Spleen (tissue), 11 donors: ENCODE data around the gene CCDC81. TPM values are rescaled to one million over a fixed set of nuclear protein-coding genes. Genes with fewer than 3 reads are reported as not detected.

Experiments
- DNase-seq: peaks from one replicate; pipeline ENCODE4 v3.0.0-alpha.2; 2020
- H3K27ac ChIP-seq, 8 donors: fragments of 200-600 bp; sonication (generic) in 7 of 8; 1 replicate in 4 of 8; 2 replicates in 4 of 8; pipeline versions ENCODE4 v1.5.0 to v1.8.0; 2016 to 2021; ENCODE audit warnings: inconsistent platforms in 4 of 8, mild to moderate bottlenecking in 4 of 8, moderate library complexity in 1 of 8
- H3K27me3 ChIP-seq, 7 donors: fragments of 200-600 bp; sonication (generic) in 6 of 7; replicated peaks in 1 of 7; 1 replicate in 4 of 7; 2 replicates in 3 of 7; pipeline versions ENCODE4 v1.5.0 to v1.8.0; 2016 to 2021; ENCODE audit warnings: inconsistent platforms in 3 of 7, mild to moderate bottlenecking in 1 of 7
- H3K36me3 ChIP-seq, 6 donors: fragments of 200-600 bp; sonication (generic) in 5 of 6; 1 replicate in 4 of 6; 2 replicates in 2 of 6; pipeline versions ENCODE4 v1.5.0 to v1.8.0; 2016 to 2021; ENCODE audit warnings: inconsistent platforms in 2 of 6
- H3K4me1 ChIP-seq, 6 donors: fragments of 200-600 bp; sonication (generic) in 5 of 6; 1 replicate in 3 of 6; 2 replicates in 3 of 6; pipeline versions ENCODE4 v1.5.0 to v1.8.0; 2016 to 2021; ENCODE audit warnings: inconsistent platforms in 3 of 6
- H3K4me3 ChIP-seq, 8 donors: fragments of 200-600 bp; sonication (generic) in 7 of 8; 1 replicate in 4 of 8; 2 replicates in 4 of 8; pipeline versions ENCODE4 v1.5.0 to v1.8.0; 2016 to 2021; ENCODE audit warnings: inconsistent platforms in 4 of 8, mild to moderate bottlenecking in 4 of 8, moderate library complexity in 2 of 8
- H3K9me3 ChIP-seq, 8 donors: fragments of 200-600 bp; sonication (generic) in 7 of 8; 1 replicate in 4 of 8; 2 replicates in 4 of 8; pipeline versions ENCODE4 v1.5.0 to v1.8.0; 2016 to 2021; ENCODE audit warnings: inconsistent platforms in 4 of 8
- POLR2A ChIP-seq, 3 donors: fragments of 450-650 bp; IDR thresholded peaks; one replicate each; pipeline ENCODE4 v1.5.1; 2017; ENCODE audit warnings: antibody characterized with exemption in 3 of 3, mild to moderate bottlenecking in 1 of 3
- POLR2AphosphoS5 ChIP-seq, 3 donors: sonication (generic); formaldehyde crosslinking; IDR thresholded peaks; one replicate each; pipeline ENCODE4 v1.5.1; 2017; ENCODE audit warnings: antibody characterized with exemption in 3 of 3
- WGBS, 5 donors: extraction: QIAGEN DNeasy Blood & Tissue Kit in 3 of 5; methylation state at CpG; one replicate each; pipeline versions ENCODE4 v1.1.5 to v1.1.7; 2013 to 2018; 5-methylcytosine and 5-hydroxymethylcytosine counted together
- intact Hi-C: fragments of 100-400 bp; cut with DNase I; formaldehyde crosslinking; loops from one replicate; pipeline ENCODE4 v1.15.0; 2023; ENCODE audit warnings: low total_unique reads
- polyA plus RNA-seq, 3 donors: library from polyadenylated mRNA; stranded (reverse); fragments of 200-250 nt; gene quantifications; one replicate each; pipeline ENCODE4 v1.2.1, GENCODE V29; 2013
- total RNA-seq, 7 donors: library from RNA; depleted of rRNA in 3 of 7; stranded (reverse); fragments of >200 nt in 3 of 7; fragmentation: NEBNext Ultra II Directional in 4 of 7; extraction: Animal tissue kit (Norgen Biotek cat#: 25700) in 4 of 7; gene quantifications; one replicate each; pipeline versions ENCODE4 v1.1.0 to v1.2.1, GENCODE V29; 2016 to 2021
- TF ChIP-seq, protein P1 (sequence below), 11 experiments: fragments of 200-600 bp in 7 of 11; fragments of 450-650 bp in 4 of 11; sonication (generic) in 4 of 11; IDR thresholded peaks in 8 of 11; conservative IDR thresholded peaks in 3 of 11; 1 replicate in 7 of 11; 2 replicates in 4 of 11; pipeline versions ENCODE4 v1.4.0 to v1.8.0; 2016 to 2021; ENCODE audit warnings: antibody characterized with exemption in 11 of 11, inconsistent platforms in 4 of 11, mild to moderate bottlenecking in 1 of 11
- donor health status: healthy with polysubstance abuse.
- donor health status: DM: no; HTN: no; CAD: no; lungs with moderate emphysema.
- donor health status: DM: no; HTN: no; CAD: no.
- donor health status: Bipolar disorder and iron deficiency.
- donor health status: healthy.
- donor health status: DM: no; HTN: no; CAD: no.
- donor health status: DM: yes; HTN: yes; CAD: no.

The CCDC81 gene
- total and polyA plus RNA-seq, 10 donors = 0.46 to 3.2 (median 0.83) TPM; not detected in 1

DNA sequence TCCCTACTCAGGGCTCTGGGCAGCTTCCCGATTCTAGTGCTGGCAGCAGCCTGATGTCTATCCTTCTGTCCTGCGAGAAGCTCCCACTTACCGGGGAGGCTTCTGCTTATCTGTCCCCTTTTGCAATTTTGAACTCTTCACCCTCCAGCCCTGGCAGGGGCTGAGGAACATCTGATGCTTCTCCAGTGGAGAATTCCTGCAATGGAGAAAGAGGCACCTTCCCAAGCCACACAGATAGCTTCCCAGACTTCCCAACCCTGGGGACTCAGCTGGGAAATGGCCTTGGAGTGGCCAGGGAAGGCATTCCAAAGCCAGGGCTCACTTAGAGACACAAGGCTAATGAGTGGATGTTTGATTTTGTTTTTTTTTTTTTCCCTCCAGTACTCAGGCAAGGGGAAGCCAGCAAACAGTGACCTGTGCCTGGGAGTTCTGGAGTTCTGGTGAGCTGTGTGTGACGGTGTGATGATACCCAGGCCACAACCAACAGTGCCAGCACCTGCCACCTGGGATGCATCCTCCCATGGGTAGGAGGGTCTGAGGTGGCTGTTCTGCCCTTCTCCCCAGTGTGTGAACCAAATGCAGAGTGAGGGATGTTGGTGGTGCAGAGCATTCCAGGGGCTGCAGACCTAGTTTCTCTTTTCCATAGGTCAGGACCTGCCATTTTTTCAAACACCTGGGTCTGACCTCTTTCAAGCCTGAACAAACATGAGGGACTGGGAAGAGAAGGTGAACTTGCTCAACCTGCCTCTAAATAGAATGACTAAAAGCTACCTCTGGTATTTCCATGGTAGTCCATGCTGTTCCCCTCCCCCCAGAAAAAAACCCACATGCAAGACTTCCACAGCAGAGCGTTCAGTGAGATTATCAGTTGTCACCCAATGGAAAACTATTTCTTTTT lies 95.1 kb downstream of the CCDC81 start:
- H3K9me3 ChIP-seq = no peaks in the 10 kb centered on the region
- no peak overlapping the region for H3K4me3 ChIP-seq
- WGBS, 5 donors = 78 to 95% (median 86%) methylated on average over 5 of the region's 5 CpGs
- peaks cover 0 to 9% (median 2%) of the 10 kb centered on the region in 6 donors for H3K4me1 ChIP-seq
- H3K27ac ChIP-seq = no peak overlapping the region
- intact Hi-C loops = no loop called here
- no peaks in the 10 kb centered on the region for H3K27me3 ChIP-seq
- no peak for DNase-seq
- TF ChIP-seq, protein P1, sequence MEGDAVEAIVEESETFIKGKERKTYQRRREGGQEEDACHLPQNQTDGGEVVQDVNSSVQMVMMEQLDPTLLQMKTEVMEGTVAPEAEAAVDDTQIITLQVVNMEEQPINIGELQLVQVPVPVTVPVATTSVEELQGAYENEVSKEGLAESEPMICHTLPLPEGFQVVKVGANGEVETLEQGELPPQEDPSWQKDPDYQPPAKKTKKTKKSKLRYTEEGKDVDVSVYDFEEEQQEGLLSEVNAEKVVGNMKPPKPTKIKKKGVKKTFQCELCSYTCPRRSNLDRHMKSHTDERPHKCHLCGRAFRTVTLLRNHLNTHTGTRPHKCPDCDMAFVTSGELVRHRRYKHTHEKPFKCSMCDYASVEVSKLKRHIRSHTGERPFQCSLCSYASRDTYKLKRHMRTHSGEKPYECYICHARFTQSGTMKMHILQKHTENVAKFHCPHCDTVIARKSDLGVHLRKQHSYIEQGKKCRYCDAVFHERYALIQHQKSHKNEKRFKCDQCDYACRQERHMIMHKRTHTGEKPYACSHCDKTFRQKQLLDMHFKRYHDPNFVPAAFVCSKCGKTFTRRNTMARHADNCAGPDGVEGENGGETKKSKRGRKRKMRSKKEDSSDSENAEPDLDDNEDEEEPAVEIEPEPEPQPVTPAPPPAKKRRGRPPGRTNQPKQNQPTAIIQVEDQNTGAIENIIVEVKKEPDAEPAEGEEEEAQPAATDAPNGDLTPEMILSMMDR (IDR thresholded peaks at IDR 0.05 in 8 of 11, conservative IDR thresholded peaks at IDR 0.05 in 3 of 11) = no peak
- TF ChIP-seq POLR2A (IDR thresholded peaks at IDR 0.05) = no peak
- TF ChIP-seq POLR2AphosphoS5 (IDR thresholded peaks at IDR 0.05) = no peak
- no peaks in the 10 kb centered on the region for H3K36me3 ChIP-seq

Other genes starting within 250 kb of the CCDC81 start
- 10 to 100 TPM; 25.8 to 48.1 (median 34.0) TPM for gene EED, start 130.1 kb upstream of the CCDC81 start, total RNA-seq
- gene EED, start 130.1 kb upstream of the CCDC81 start, polyA plus RNA-seq = 10 to 100 TPM; 24.3 to 26.8 (median 25.0) TPM
- gene HIKESHI, start 72.6 kb upstream of the CCDC81 start, total RNA-seq = 10 to 100 TPM; 22.5 to 37.1 (median 25.5) TPM
- gene HIKESHI, start 72.6 kb upstream of the CCDC81 start, polyA plus RNA-seq = 10 to 100 TPM; 25.3 to 44.9 (median 33.7) TPM